NCI-H446 (cell line): ENCODE data around the gene SLC45A1.
"Not testable (repeated sequence)": the region's sequence is repeated elsewhere in the genome, so short reads cannot be mapped to it uniquely, and the experiment has no call there.

Experiments used
- DNase-seq, 2 experiments: peaks; one replicate each; lab custom pipeline; 2025; lab: John Stamatoyannopoulos, UW

The SLC45A1 gene

DNA sequence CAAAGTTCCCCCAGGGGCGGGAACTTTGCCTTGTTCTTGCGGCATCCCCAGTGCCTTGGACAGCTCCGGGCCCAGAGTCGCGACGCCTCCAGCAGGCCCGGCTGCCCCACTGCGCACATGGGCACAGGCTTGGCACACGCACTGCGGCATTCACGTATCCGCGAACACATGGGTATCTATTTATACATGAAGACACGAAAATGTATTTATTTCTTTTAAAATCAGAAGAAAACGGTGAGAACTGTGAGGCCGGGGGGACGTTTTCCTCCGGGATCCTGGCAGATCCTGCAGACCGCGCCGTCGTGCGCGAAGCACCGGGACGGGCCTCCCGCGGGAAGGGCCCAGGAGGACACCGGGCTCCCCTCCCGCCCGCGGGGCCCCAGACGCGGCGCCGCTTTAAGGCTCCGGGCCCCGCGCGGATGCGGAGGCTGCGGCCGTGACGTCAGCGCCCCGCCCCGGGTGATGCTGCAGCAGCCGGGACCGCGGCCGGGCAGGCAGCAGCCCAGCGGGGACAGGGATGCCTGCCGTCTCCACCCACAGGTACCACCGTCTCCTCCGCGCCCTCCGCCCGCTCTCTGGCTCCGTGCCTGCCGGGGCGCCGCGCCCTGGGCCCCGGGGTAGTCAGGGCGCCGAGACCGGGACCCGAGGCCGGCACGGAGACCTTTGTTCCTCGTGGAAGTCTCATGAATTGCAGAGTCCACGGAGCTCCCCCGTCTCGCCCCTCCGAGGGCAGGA lies at the start of gene SLC45A1:
SLC45A1 (plus strand) TSS at position 468 of the 735 bp plus-strand sequence. CDS start 6,216 bp downstream, outside the sequence.
- peak; percentile 46 to 85 for DNase-seq

DNA sequence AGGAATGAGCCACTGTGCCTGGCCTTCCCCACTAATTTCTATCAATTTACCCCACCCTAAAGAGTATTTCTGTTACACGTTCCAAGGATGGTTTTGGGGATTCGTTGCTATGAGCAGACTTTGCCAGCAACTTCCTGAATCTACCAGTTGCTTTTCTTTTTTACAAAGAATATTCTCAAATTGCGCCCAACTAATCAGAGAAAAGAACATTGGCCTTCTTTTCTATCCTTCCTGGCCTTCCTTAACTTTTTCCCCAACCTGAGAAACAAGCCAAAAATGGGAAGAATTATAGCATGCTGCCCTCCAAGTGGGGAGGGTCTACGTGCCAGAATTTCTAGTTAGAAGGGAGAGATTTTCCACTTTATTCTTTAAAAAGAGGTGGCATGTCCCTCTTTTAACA lies 44.9 kb upstream of the SLC45A1 start:
- no peak for DNase-seq

- no peak for DNase-seq
Observed at GRCh38 chr1:8274352-8274751, 43.6 kb upstream of the SLC45A1 start.

GRCh38 chr1:8276173-8276914 lies 41.6 kb upstream of the SLC45A1 start:
- DNase-seq: no peak

- no peak for DNase-seq
Observed at GRCh38 chr1:8276932-8277331, 41.0 kb upstream of the SLC45A1 start.

DNA sequence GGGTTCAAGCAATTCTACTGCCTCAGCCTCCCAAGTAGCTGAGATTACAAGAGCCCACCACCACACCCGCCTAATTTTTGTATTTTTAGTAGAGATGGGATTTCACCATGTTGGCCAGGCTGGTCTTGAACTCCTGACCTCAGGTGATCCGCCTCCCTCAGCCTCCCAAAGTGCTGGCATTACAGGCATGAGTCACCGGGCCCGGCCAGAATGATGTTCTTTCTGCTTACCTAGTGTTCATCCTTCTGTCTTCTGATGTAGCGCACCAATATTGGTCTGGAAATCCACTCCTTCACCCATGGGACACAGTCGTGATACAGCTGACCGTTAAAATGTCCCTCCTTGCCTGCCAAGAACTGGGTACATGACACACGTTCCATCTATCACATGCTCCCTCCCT lies 39.2 kb upstream of the SLC45A1 start:
- DNase-seq: not testable (repeated sequence)

- no peak for DNase-seq
Observed at GRCh38 chr1:8281843-8282509, 35.9 kb upstream of the SLC45A1 start.

DNA sequence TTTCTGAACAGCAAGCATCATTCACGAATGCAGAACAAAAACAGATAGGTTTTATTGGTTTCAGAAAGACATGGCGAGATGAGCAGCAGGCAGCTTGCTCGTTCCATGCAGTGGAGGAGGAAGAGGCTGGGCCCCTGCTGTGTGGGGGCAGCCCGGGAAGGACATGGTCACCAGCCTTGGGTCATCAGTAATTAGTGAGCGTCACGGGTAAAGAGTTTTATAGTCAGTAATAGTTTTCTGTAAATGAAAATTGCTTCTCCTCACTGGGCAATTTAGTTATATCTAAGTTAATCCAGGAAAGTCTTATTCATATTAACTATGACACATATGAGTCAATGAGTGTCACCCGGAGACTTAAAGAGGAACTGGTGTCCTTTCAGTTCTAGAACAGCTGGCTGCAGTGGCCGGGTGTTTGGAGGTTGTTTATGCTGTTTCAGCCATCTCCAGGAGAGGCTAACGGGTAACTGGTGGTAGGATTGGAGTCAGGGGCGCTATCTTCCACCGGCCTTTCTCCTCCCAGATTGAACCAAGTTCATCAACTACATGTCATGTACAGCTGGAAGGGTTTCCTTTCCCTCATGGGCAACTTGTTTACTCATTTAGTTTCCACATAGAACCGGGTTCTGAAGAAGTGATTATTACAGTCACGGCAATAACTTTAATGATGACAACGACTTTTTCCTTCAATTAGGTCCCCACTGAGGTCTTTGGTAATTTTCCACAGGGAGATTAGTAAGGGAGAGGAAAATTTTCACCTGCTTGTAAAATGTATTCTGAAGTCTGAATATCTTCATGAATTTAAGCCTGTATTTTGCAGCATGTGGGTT lies 34.6 kb upstream of the SLC45A1 start:
- DNase-seq: no peak

DNA sequence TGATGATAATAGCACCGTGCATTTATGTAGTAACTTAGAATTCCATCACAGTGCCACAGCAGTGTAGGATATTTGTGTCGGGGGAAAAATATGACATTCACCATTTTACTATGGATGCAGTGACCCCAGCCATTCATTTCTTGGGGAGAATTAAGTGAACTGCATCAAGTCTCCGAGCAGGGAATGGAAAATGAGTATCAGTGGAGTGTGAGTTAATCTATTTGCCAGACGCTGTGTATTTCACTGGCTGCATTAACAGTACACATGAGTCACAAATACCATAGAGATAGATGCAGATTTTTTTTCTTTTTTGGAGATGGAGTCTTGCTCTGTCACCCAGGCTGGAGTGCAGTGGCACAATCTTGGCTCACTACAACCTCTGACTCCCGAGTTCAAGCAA lies 33.8 kb upstream of the SLC45A1 start:
- no peak for DNase-seq

GRCh38 chr1:8285103-8285502 lies 32.8 kb upstream of the SLC45A1 start:
- DNase-seq: no peak

- no peak for DNase-seq
Observed at GRCh38 chr1:8285965-8286364, 31.9 kb upstream of the SLC45A1 start.

- DNase-seq: no peak
Observed at GRCh38 chr1:8293118-8293517, 24.8 kb upstream of the SLC45A1 start.

GRCh38 chr1:8293641-8294169 lies 24.2 kb upstream of the SLC45A1 start:
- DNase-seq: no peak

DNA sequence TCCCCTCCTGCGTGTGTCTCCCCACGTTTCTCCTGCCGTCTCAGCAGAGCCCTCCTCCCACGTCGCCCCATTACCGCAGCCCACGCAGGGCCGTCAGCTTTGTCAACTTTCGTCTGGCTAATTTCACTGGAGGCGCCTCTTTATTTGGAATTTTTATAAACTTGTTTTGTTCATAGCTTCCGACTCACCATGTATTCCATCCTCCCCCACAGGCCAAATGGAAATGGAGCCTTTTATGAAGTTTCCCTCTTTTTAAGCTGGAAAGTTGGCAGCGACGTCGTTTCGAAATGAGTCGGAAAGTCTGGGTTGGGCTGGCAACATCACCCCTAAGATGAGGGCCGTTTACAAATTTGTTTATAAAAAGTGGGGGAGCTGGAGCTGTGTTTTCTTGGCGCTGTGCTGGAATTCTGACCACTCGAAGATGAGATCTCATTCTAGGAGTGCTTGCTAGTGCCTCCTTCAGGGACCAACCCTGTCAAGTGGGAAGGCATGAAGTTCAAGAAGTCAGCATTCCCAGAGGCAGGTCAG lies 23.7 kb upstream of the SLC45A1 start:
- no peak for DNase-seq

DNA sequence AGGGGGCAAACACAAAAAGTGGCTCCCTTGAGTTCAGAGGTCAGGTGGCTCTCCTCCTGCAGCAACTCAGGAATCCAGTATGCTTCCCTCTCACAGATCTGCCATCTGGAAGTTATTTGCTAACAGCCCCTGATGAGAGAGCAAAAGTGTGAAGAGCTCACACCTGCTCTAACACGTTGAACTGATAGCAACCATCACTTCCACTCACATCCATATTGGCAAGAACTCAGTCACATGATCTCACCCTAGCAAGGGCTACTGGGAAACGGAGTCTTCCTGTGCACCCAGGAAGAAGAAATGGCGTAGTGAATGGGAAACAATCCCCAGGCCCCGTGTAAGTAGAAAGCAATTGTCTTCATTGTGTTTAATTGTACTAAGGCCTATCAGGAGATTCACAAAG lies 20.7 kb upstream of the SLC45A1 start:
- no peak for DNase-seq

- no peak for DNase-seq
Observed at GRCh38 chr1:8299963-8300362, 18.0 kb upstream of the SLC45A1 start.

- no peak for DNase-seq
Observed at GRCh38 chr1:8302081-8302956, 15.6 kb upstream of the SLC45A1 start.

DNA sequence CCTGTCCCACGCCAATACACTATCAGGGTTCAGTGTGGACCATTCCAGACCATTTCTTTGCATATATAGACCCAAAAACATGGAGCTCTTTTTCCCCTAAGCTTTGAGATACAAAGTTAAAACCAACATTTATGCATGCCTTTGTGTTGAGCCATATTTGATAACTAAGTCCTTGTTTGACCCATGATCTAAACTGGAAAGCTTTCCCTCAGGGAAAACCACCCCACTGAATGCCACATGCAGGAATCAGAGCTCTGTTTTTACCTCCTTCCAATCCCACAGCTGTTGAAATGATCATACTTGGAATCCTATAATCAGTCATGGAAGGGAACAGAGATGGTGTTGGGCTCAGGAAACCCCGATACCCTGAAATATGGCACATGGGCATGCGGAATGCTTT lies 14.8 kb upstream of the SLC45A1 start:
- DNase-seq: no peak

DNA sequence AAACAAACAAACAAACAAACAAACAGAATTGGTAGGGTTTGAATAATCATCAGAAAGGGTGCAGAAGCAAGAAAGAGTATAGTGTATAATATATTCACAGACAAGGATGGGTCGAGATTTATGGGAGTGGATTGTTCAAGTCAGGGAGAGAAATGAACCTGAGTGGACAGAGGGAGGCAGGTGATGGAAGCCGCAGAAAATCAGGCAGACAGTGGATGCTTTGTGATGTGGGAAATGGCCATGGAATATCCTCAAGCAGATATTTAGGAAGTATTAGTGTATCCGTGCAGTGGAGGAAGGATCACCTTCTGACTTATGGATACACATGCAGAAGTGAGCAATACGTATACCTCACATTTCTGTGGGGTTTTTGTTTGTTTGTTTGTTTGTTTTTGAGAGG lies 14.0 kb upstream of the SLC45A1 start:
- no peak for DNase-seq

GRCh38 chr1:8307628-8308027 lies 10.3 kb upstream of the SLC45A1 start:
- DNase-seq: no peak
